ENCODE results near the gene DISC1. TPM values are rescaled to one million over a fixed set of nuclear protein-coding genes. Genes with fewer than 3 reads are reported as not detected.

DISC1 gene
- total and polyA plus RNA-seq, 2 donors (not counting 1 experiment from before 2014, with no cell fraction given), result 2.7 to 4.3 TPM

GRCh38 chr1:231953660-231954059 is 327.1 kb downstream of the DISC1 start:
- Mint-ChIP-seq H3K27ac (no peak overlapping the region), H3K4me3 (no peak overlapping the region), H3K4me1 (no peaks in the 10 kb centered on the region), H3K27me3 (no peaks in the 10 kb centered on the region), H3K9me3 (ENCODE audit: insufficient read depth) (no peaks in the 10 kb centered on the region)
- no peak overlapping the region for H3K9ac ChIP-seq (ENCODE audit: low read length)
- H3K4me3 ChIP-seq (ENCODE audit: control extremely low read depth in 1 of 5, extremely low read depth in 1 of 5, insufficient read depth in 1 of 5, low read depth in 2 of 5, low read length in 4 of 5), result no peak overlapping the region
- intact Hi-C loops (cut with micrococcal nuclease), result no loop called here
- no peaks in the 10 kb centered on the region for H4K20me1 ChIP-seq (ENCODE audit: control insufficient read depth, insufficient read depth, low read length, poor library complexity, severe bottlenecking)
- DNase-seq (no peak), ATAC-seq (ENCODE audit: low read depth) (no peak)
- ChIA-PET CTCF (no interaction called here), POLR2A (no interaction called here)
- no peaks in the 10 kb centered on the region for H3K4me1 ChIP-seq (ENCODE audit: control insufficient read depth in 2 of 2, insufficient read depth in 2 of 2, low read length in 2 of 2)
- H2AFZ ChIP-seq (ENCODE audit: insufficient read depth, low read depth, low read length, poor library complexity, severe bottlenecking), result no peak overlapping the region
- WGBS (ENCODE audit: insufficient coverage), result 100% methylated on average over 1 of the region's 6 CpGs
- TF ChIP-seq, protein P1, sequence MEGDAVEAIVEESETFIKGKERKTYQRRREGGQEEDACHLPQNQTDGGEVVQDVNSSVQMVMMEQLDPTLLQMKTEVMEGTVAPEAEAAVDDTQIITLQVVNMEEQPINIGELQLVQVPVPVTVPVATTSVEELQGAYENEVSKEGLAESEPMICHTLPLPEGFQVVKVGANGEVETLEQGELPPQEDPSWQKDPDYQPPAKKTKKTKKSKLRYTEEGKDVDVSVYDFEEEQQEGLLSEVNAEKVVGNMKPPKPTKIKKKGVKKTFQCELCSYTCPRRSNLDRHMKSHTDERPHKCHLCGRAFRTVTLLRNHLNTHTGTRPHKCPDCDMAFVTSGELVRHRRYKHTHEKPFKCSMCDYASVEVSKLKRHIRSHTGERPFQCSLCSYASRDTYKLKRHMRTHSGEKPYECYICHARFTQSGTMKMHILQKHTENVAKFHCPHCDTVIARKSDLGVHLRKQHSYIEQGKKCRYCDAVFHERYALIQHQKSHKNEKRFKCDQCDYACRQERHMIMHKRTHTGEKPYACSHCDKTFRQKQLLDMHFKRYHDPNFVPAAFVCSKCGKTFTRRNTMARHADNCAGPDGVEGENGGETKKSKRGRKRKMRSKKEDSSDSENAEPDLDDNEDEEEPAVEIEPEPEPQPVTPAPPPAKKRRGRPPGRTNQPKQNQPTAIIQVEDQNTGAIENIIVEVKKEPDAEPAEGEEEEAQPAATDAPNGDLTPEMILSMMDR (IDR thresholded peaks at IDR 0.05), result no peak
- no peak for TF ChIP-seq EZH2 (IDR thresholded peaks at IDR 0.05; ENCODE audit: borderline replicate concordance, insufficient read depth, low read depth, low read length, poor library complexity, severe bottlenecking)
- no peaks in the 10 kb centered on the region for H3K9me3 ChIP-seq (ENCODE audit: control extremely low read depth in 1 of 3, control insufficient read depth in 2 of 3, insufficient read depth in 1 of 3, low read length in 2 of 3)
- H3K27ac ChIP-seq (ENCODE audit: low read length in 2 of 2), result no peak overlapping the region
- no peaks in the 10 kb centered on the region for H3K36me3 ChIP-seq (replicated peaks in 1 of 2; ENCODE audit: control extremely low read depth in 1 of 2, control insufficient read depth in 1 of 2, extremely low read depth in 1 of 2, insufficient read depth in 2 of 2, low read length in 1 of 2)
- no peak overlapping the region for H3K4me2 ChIP-seq (replicated peaks; ENCODE audit: low read depth, low read length, poor library complexity, severe bottlenecking)
- no peaks in the 10 kb centered on the region for H3K79me2 ChIP-seq (ENCODE audit: control insufficient read depth, insufficient read depth, low read length)
- H3K27me3 ChIP-seq (replicated peaks in 1 of 4; ENCODE audit: control extremely low read depth in 1 of 4, control insufficient read depth in 3 of 4, insufficient read depth in 4 of 4, low read length in 3 of 4), result no peaks in the 10 kb centered on the region

DNA sequence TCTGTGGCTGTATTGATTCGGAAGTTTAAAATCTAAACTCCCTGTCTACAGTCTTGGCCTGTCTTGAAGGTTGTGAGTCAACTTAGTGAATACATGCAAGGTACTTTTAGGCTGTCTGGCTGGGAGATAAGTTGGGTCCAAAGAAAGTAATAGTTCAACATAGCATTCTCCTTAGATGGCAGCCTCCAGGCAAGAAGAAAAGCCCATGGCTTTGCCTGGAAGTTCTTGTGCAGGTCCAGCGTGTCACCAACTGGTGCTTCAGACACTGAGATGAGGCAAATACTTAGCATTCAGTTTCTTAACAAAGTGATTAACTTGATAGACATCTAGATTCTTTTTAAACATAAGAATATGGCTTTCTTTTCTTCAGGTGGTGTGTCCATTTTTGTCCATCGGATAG is 328.2 kb downstream of the DISC1 start:
- POLR2A ChIA-PET, result no interaction called here
- Histone ChIP-seq H4K20me1 (ENCODE audit: control insufficient read depth, insufficient read depth, low read length, poor library complexity, severe bottlenecking) (no peaks in the 10 kb centered on the region), H3K4me2 (replicated peaks; ENCODE audit: low read depth, low read length, poor library complexity, severe bottlenecking) (no peak overlapping the region), H3K9me3 (ENCODE audit: control extremely low read depth in 1 of 3, control insufficient read depth in 2 of 3, insufficient read depth in 1 of 3, low read length in 2 of 3) (no peaks in the 10 kb centered on the region), H3K4me1 (ENCODE audit: control insufficient read depth in 2 of 2, insufficient read depth in 2 of 2, low read length in 2 of 2) (no peaks in the 10 kb centered on the region), H2AFZ (ENCODE audit: insufficient read depth, low read depth, low read length, poor library complexity, severe bottlenecking) (no peak overlapping the region), H3K27me3 (replicated peaks in 1 of 4; ENCODE audit: control extremely low read depth in 1 of 4, control insufficient read depth in 3 of 4, insufficient read depth in 4 of 4, low read length in 3 of 4) (no peaks in the 10 kb centered on the region), H3K36me3 (replicated peaks in 1 of 2; ENCODE audit: control extremely low read depth in 1 of 2, control insufficient read depth in 1 of 2, extremely low read depth in 1 of 2, insufficient read depth in 2 of 2, low read length in 1 of 2) (no peaks in the 10 kb centered on the region), H3K4me3 (ENCODE audit: control extremely low read depth in 1 of 5, extremely low read depth in 1 of 5, insufficient read depth in 1 of 5, low read depth in 2 of 5, low read length in 4 of 5) (no peak overlapping the region), H3K9ac (ENCODE audit: low read length) (no peak overlapping the region), H3K27ac (ENCODE audit: low read length in 2 of 2) (no peak overlapping the region), H3K79me2 (ENCODE audit: control insufficient read depth, insufficient read depth, low read length) (no peaks in the 10 kb centered on the region)
- H3K9me3 Mint-ChIP-seq (ENCODE audit: insufficient read depth), result no peaks in the 10 kb centered on the region
- intact Hi-C loops (cut with micrococcal nuclease), result no loop called here
- no peak overlapping the region for H3K4me3 Mint-ChIP-seq
- TF ChIP-seq EZH2 (IDR thresholded peaks at IDR 0.05; ENCODE audit: borderline replicate concordance, insufficient read depth, low read depth, low read length, poor library complexity, severe bottlenecking), result no peak
- TF ChIP-seq, protein P1 (IDR thresholded peaks at IDR 0.05), result no peak
- no peak overlapping the region for H3K27ac Mint-ChIP-seq
- ATAC-seq (ENCODE audit: low read depth) (no peak), DNase-seq (no peak)
- no peaks in the 10 kb centered on the region for H3K4me1 Mint-ChIP-seq
- CTCF ChIA-PET, result no interaction called here
- WGBS (ENCODE audit: insufficient coverage), result 100% methylated on average over 2 of the region's 3 CpGs
- no peaks in the 10 kb centered on the region for H3K27me3 Mint-ChIP-seq
